Keratinocyte (primary cell): Measurements from ENCODE around the gene MDGA2.

Source experiments
- EZH2 ChIP-seq: IDR thresholded peaks from one replicate; pipeline ENCODE4 v1.6.1; 2012; ENCODE audit warnings: inconsistent platforms, mild to moderate bottlenecking, low read length, moderate library complexity
- TF ChIP-seq, protein P1 (sequence below), 3 experiments: IDR thresholded peaks in 1 of 3; conservative IDR thresholded peaks in 1 of 3; optimal IDR thresholded peaks in 1 of 3; 2 replicates in 2 of 3; 3 replicates in 1 of 3; pipeline versions ENCODE3 to v1.5.1; 2011; ENCODE audit warnings: low read length in 3 of 3, mild to moderate bottlenecking in 3 of 3, moderate library complexity in 2 of 3, control low read depth in 1 of 3, inconsistent platforms in 1 of 3; ENCODE audit not compliant: insufficient read depth in 2 of 3; ENCODE audit errors: extremely low read depth in 1 of 3

- TF ChIP-seq, protein P1, sequence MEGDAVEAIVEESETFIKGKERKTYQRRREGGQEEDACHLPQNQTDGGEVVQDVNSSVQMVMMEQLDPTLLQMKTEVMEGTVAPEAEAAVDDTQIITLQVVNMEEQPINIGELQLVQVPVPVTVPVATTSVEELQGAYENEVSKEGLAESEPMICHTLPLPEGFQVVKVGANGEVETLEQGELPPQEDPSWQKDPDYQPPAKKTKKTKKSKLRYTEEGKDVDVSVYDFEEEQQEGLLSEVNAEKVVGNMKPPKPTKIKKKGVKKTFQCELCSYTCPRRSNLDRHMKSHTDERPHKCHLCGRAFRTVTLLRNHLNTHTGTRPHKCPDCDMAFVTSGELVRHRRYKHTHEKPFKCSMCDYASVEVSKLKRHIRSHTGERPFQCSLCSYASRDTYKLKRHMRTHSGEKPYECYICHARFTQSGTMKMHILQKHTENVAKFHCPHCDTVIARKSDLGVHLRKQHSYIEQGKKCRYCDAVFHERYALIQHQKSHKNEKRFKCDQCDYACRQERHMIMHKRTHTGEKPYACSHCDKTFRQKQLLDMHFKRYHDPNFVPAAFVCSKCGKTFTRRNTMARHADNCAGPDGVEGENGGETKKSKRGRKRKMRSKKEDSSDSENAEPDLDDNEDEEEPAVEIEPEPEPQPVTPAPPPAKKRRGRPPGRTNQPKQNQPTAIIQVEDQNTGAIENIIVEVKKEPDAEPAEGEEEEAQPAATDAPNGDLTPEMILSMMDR (optimal IDR thresholded peaks at IDR 0.05 in 1 of 3, IDR thresholded peaks at IDR 0.05 in 1 of 3, conservative IDR thresholded peaks at IDR 0.05 in 1 of 3; ENCODE audit: extremely low read depth in 1 of 3, insufficient read depth in 2 of 3, low read length in 3 of 3) = no peak
- no peak for TF ChIP-seq EZH2
Measured at GRCh38 chr14:47543459-47543858, 131.9 kb downstream of the MDGA2 start.
